Endothelial cell of umbilical vein (primary cell): ENCODE measurements around the gene GRK5. TPM values are rescaled to one million over a fixed set of nuclear protein-coding genes. Genes with fewer than 3 reads are reported as not detected.

Experiments used
- BruUV-seq: library from RNA; stranded (reverse); fragments of 400-500 nt; replicated peaks from 2 replicates; lab custom pipeline; 2021; lab: Mats Ljungman, UMichigan
- CTCF ChIA-PET: fragments of 300-600, 350-600 bp; sonication (Branson Sonifier 250); formaldehyde crosslinking; loops from one replicate; lab custom pipeline; 2021; ENCODE audit warnings: antibody characterized with exemption, inconsistent platforms; lab: Charles Lee
- POLR2A ChIA-PET: fragments of 300-600, 350-600 bp; sonication (Branson Sonifier 250); formaldehyde crosslinking; loops from one replicate; lab custom pipeline; 2021; ENCODE audit warnings: antibody characterized with exemption, inconsistent platforms; lab: Charles Lee
- DNase-seq: peaks from one replicate; pipeline ENCODE4 v3.0.0-alpha.2; 2011; ENCODE audit warnings: low read depth, low spot score
- FAIRE-seq: peaks from 2 replicates; lab custom pipeline; 2011; peaks lifted over from hg19 to GRCh38; lab: Jason Lieb, UNC
- H2AFZ ChIP-seq: 2 replicates; pipeline ENCODE4 v1.6.0; 2012; ENCODE audit warnings: low read depth, low read length, control low read depth, inconsistent platforms
- H3K27ac ChIP-seq: 2 replicates; pipeline ENCODE4 v1.5.1; 2011; ENCODE audit warnings: low read depth, mild to moderate bottlenecking, control low read depth, low read length, moderate library complexity; ENCODE audit not compliant: insufficient read depth
- H3K27me3 ChIP-seq, 2 experiments: 2 replicates each; pipeline versions ENCODE4 v1.6.0 to v1.6.1; 2011; ENCODE audit warnings: low read length in 2 of 2, mixed read lengths in 1 of 2; ENCODE audit not compliant: control insufficient read depth in 2 of 2, insufficient read depth in 2 of 2
- H3K36me3 ChIP-seq, 2 experiments: 2 replicates in 1 of 2; 3 replicates in 1 of 2; pipeline ENCODE4 v1.5.1; 2011; ENCODE audit warnings: low read length in 2 of 2, mild to moderate bottlenecking in 1 of 2, moderate library complexity in 1 of 2; ENCODE audit not compliant: control insufficient read depth in 2 of 2, insufficient read depth in 2 of 2; ENCODE audit errors: extremely low read depth in 1 of 2
- H3K4me1 ChIP-seq: 3 replicates; pipeline ENCODE4 v1.5.1; 2011; ENCODE audit warnings: mild to moderate bottlenecking, low read length; ENCODE audit not compliant: control insufficient read depth, insufficient read depth; ENCODE audit errors: extremely low read depth
- H3K4me2 ChIP-seq: 2 replicates; pipeline ENCODE4 v1.6.1; 2011; ENCODE audit warnings: low read length, control low read depth, mixed read lengths; ENCODE audit not compliant: insufficient read depth
- H3K4me3 ChIP-seq, 3 experiments: fragments of 200-600 bp in 1 of 3; sonication (generic), shearing (Covaris generic) in 1 of 3; replicated peaks in 1 of 3; 2 replicates each; pipeline ENCODE4 v1.5.1; 2011 to 2016; ENCODE audit warnings: control low read depth in 3 of 3, low read length in 3 of 3, mild to moderate bottlenecking in 2 of 3, inconsistent platforms in 1 of 3, low read depth in 1 of 3, moderate library complexity in 1 of 3; ENCODE audit not compliant: insufficient read depth in 1 of 3
- H3K79me2 ChIP-seq: 2 replicates; pipeline ENCODE4 v1.6.0; 2012; ENCODE audit warnings: low read length, inconsistent platforms; ENCODE audit not compliant: control insufficient read depth, insufficient read depth
- H3K9ac ChIP-seq: replicated peaks from 2 replicates; pipeline ENCODE3; 2011; ENCODE audit warnings: low read length, control low read depth; ENCODE audit not compliant: insufficient read depth; ENCODE audit errors: extremely low read depth
- H3K9me1 ChIP-seq: replicated peaks from 3 replicates; pipeline ENCODE4 v1.6.0; 2011; ENCODE audit warnings: mild to moderate bottlenecking, low read length; ENCODE audit not compliant: control insufficient read depth, insufficient read depth; ENCODE audit errors: extremely low read depth
- H3K9me3 ChIP-seq: replicated peaks from 2 replicates; pipeline ENCODE4 v1.5.1; 2012; ENCODE audit warnings: low read length, inconsistent platforms; ENCODE audit not compliant: control insufficient read depth, insufficient read depth
- H4K20me1 ChIP-seq: replicated peaks from 2 replicates; pipeline ENCODE3; 2011; ENCODE audit warnings: mild to moderate bottlenecking, low read length; ENCODE audit not compliant: control insufficient read depth, insufficient read depth; ENCODE audit errors: extremely low read depth
- CTCF ChIP-seq, 2 donors: IDR thresholded peaks; 1 replicate in 1 of 2; 2 replicates in 1 of 2; pipeline ENCODE4 v1.5.1; 2011; ENCODE audit warnings: low read length in 2 of 2, mild to moderate bottlenecking in 2 of 2, moderate library complexity in 2 of 2, control low read depth in 1 of 2, inconsistent platforms in 1 of 2, low read depth in 1 of 2; ENCODE audit not compliant: insufficient read depth in 1 of 2; ENCODE audit errors: extremely low read depth in 1 of 2
- EZH2 ChIP-seq: IDR thresholded peaks from 2 replicates; pipeline ENCODE4 v1.6.1; 2012; ENCODE audit warnings: borderline replicate concordance, low read depth, mild to moderate bottlenecking, moderate library complexity, low read length, inconsistent platforms; ENCODE audit not compliant: severe bottlenecking
- FOS ChIP-seq: IDR thresholded peaks from 2 replicates; pipeline ENCODE4 v1.6.1; 2011; ENCODE audit warnings: mild to moderate bottlenecking, low read length, moderate library complexity, borderline replicate concordance; ENCODE audit not compliant: insufficient read depth
- GATA2 ChIP-seq: IDR thresholded peaks from 2 replicates; pipeline ENCODE4 v1.7.0; 2011; ENCODE audit warnings: low read depth, mild to moderate bottlenecking, moderate library complexity, mixed read lengths, low read length; ENCODE audit not compliant: insufficient read length, insufficient read depth
- JUN ChIP-seq: IDR thresholded peaks from 2 replicates; pipeline ENCODE4 v1.6.1; 2011; ENCODE audit warnings: borderline replicate concordance, low read depth; ENCODE audit not compliant: insufficient read length, insufficient read depth
- MAX ChIP-seq: IDR thresholded peaks from 2 replicates; pipeline ENCODE4 v1.6.1; 2011; ENCODE audit not compliant: insufficient read depth, insufficient read length
- MYC ChIP-seq: IDR thresholded peaks from one replicate; pipeline ENCODE4 v1.6.1; 2011; ENCODE audit warnings: mild to moderate bottlenecking, low read depth, low read length
- POLR2A ChIP-seq: IDR thresholded peaks from 2 replicates; pipeline ENCODE4 v1.6.1; 2012; ENCODE audit warnings: low read depth, mild to moderate bottlenecking, control low read depth, low read length
- POLR2AphosphoS5 ChIP-seq: IDR thresholded peaks from 2 replicates; pipeline ENCODE4 v1.6.1; 2012; ENCODE audit warnings: low read depth, mild to moderate bottlenecking, control low read depth, low read length, moderate library complexity; ENCODE audit not compliant: insufficient read depth
- dilution Hi-C: fragments of 300-500 bp; cut with MboI; formaldehyde crosslinking; loops from one replicate; pipeline ENCODE4 v1.15.0; 2019; ENCODE audit warnings: low sequenced_read_pairs; ENCODE audit not compliant: extremely low pct_ligation_motif_present
- intact Hi-C: fragments of 100-400 bp; cut with micrococcal nuclease; formaldehyde crosslinking; loops from one replicate; pipeline ENCODE4 v1.10.0; 2022
- polyA plus RNA-seq, 4 experiments: library from polyadenylated mRNA; depleted of rRNA in 3 of 4; stranded (reverse) in 3 of 4; unstranded in 1 of 4; fragments of >200 nt; gene quantifications; 2 replicates each; pipeline versions ENCODE4 v1.2.1 to v1.2.3, GENCODE V29; 2011 to 2012; ENCODE audit warnings: missing spikeins in 1 of 4
- total RNA-seq: library from RNA; stranded (reverse); gene quantifications from 2 replicates; pipeline ENCODE4 v1.2.3, GENCODE V29; 2021

Gene GRK5
- total and polyA plus RNA-seq, 2 donors (not counting 3 experiments of a cell fraction or from before 2014, with no cell fraction given) = 13.1 to 29.5 TPM

GRCh38 chr10:119350502-119351097 is 143.2 kb downstream of the GRK5 start:
- H3K4me2 ChIP-seq = no peak overlapping the region
- H3K27ac ChIP-seq = no peak overlapping the region
- no TSS peak for BruUV-seq
- H3K4me1 ChIP-seq = no peaks in the 10 kb centered on the region
- no peak overlapping the region for H2AFZ ChIP-seq
- H3K27me3 ChIP-seq = no peaks in the 10 kb centered on the region
- H3K36me3 ChIP-seq = no peaks in the 10 kb centered on the region
- DNase-seq (no peak), FAIRE-seq (no peak)
- no peaks in the 10 kb centered on the region for H3K9me3 ChIP-seq
- ChIA-PET CTCF (interaction anchor here (1.0 to 1.8 kb wide), 4 partner anchors 13 to 94 kb away, joined by 3 to 4 read pairs (median 4); no protein-coding TSS in a partner anchor), POLR2A (no interaction called here)
- dilution Hi-C loops = no loop called here
- H3K9me1 ChIP-seq = no peaks in the 10 kb centered on the region
- no peaks in the 10 kb centered on the region for H3K79me2 ChIP-seq
- no peak overlapping the region for H3K4me3 ChIP-seq
- no peak overlapping the region for H3K9ac ChIP-seq
- TF ChIP-seq GATA2 (no peak), FOS (no peak), POLR2AphosphoS5 (no peak), MAX (no peak), CTCF (IDR thresholded peaks at IDR 0.05; ENCODE audit: extremely low read depth in 1 of 2, insufficient read depth in 1 of 2, low read depth in 1 of 2, low read length in 2 of 2) (no peak), POLR2A (no peak), EZH2 (no peak), MYC (no peak), JUN (no peak)
- H4K20me1 ChIP-seq = no peaks in the 10 kb centered on the region
- intact Hi-C loops = no loop called here
